Kasumi-1 (cell line): ENCODE measurements around the gene CFAP97.
"Not testable (repeated sequence)": the region's sequence is repeated elsewhere in the genome, so short reads cannot be mapped to it uniquely, and the experiment has no call there.

Source experiments
- DNase-seq, 2 experiments: peaks; one replicate each; lab custom pipeline; 2025; lab: John Stamatoyannopoulos, UW

The CFAP97 gene

DNA sequence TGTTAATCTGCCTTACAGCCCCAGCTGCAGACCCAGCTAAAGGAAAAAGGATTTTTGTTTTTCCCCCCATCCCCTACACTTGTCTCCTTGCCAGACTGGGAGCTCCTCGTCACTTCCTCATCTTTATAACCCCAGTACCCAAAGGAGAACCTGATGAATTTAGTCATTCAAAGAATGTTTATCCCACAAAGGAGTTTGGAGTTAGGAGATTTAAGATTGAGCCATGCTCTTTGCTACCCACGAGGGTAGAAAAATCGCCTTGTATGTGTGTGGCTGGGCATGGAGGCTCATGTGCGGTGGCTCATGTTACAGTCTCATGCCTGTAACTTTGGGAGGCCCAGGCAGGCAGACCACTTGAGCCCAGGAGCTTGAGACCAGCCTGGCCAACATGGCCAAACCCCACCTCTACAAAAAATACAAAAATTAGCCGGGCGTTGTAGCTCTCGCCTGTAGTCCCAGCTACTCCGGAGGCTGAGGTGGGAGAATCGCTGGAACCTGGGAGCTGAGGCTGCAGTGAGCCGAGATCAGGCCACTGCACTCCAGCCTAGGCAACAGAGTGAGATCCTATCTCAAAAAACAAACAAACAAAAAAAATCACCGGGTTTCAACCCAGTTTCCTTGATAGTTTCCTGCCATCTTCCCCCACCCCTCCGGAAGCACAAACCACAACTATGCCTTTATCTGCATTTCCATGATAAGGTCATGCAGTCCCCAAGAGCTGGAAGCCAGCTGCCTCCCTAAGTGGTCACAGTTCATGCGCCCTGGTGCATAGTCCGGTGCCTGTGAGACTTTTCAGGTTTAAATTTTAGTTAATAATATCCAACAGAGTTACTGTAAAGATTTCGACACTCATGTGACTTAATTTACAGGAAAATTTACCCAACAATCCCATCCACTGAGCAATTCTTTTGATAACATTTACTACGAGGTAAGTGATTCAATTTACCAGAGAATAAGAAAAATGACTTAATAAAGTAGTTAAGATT, 1.5 kb downstream of the CFAP97 start:
- peak; percentile 46 to 51 for DNase-seq

DNA sequence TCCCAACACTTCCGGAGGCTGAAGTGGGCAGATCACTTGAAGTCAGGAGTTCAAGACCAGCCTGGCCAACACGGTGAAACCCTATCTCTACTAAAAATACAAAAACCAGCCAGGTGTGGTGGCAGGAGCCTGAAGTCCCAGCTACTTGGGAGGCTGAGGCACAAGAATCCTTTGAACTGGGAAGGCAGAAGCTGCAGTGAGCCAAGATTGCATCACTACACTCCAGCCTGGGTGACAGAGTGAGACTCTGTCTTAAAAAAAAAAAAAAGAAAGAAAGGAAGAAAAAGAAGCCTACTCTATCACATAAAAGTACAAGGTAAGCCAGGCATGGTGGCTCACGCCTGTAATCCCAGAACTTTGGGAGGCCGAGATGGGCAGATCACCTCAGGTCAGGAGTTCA, 5.6 kb downstream of the CFAP97 start:
- not testable (repeated sequence) for DNase-seq

DNA sequence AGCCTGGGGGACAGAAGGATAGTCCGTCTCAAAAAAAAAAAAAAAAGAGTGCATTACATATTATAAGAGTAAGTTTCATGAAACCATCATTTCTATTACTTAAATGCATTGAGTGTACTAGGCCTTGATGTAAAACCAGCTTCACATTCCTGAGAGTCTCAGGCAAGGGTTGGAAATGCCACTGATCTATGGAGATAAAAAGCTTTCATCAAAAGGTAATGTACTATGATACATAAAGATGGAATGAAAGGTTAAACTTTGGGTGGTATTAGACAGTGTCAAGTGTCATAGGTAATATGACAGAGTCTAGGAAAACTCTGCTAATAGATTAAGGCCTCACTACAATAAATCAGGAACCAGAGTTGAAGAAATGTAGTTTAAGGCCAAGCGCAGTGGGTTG, 7.4 kb downstream of the CFAP97 start:
- no peak for DNase-seq

DNA sequence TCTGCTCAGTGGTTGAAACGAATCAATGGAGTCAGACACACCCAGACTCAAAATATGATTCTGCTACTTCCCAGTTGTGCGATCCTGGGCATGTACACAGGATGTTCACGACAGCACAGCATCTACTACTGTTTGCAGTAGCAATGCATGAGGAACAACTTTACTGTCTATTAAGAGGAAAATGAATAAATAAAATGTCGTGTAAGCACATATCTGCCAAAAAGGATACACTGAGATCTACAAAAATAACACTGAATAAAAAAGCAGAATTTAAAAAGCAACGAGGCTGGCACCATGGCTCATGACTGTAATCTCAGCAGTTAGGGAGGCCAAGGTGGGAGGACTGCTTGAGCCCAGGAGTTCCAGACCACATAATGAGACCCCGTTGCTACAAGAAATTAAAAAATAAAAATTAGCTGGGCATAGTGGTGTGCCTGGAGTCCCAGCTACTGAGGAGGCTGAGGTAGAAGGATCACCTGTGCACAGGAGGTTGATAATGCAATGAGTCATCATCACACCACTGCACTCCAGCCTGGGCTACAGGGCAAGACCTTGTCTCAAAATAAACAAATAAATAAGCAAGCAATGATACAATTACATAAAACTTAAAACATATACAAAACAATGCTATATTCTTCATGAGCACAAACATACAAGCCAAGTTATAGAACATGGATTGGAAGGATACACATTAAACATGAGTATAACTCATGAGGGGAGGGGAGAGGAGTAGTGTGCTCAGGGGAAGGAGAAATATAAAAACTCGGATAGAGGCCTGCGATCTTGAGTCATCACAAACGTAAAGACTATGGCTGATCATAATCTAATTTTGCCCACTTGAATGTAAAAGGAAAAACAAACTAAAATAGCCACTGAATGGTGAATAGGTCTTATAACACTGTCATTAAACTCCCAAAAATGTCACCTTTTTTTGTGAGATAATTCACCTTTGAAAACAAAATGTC, 8.6 kb downstream of the CFAP97 start:
- DNase-seq = no peak

DNA sequence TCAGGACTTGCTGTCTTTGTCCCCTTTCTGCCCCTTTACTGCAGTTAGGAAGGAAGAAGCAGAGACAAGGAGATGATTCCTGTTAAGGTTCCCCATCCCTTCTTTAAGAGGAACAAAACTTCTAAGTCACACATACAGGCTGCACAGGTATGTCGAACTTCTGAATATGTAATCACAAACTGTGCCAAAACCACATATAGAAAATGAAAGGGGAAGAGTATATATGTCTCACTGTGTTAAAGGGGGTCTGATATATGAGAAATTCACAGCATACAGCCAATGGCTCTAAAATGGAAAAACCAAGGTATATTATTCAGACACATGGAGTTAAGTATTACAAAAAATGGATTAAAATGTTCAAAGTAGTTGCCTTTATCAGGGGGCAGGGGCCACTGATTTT, 11.7 kb downstream of the CFAP97 start:
- no peak for DNase-seq

DNA sequence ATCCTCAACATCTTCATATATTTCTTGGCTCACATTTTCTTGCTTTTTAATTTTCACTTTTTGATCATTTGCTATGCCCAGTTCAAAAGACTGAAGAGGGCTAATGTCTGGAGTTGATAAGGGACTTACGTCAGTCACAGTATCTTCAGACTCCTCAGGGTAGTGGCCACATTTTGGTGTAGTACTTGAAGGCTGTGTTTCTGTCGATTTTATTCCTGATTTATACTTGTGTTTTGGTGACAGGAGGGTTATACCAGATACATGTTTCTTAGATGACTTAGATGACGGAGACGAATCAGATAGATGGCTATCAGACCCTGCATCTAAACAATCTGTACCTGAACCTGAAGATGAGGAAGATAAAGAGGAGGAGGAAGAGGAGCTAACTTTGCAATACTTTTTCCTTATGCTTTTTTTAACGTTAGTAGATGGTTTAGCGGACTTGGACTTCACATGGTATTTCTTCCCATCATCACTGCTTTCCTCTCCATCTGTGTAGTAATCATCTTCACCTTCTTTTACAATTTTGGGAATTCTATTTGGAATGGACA, 13.4 kb downstream of the CFAP97 start:
- no peak for DNase-seq

DNA sequence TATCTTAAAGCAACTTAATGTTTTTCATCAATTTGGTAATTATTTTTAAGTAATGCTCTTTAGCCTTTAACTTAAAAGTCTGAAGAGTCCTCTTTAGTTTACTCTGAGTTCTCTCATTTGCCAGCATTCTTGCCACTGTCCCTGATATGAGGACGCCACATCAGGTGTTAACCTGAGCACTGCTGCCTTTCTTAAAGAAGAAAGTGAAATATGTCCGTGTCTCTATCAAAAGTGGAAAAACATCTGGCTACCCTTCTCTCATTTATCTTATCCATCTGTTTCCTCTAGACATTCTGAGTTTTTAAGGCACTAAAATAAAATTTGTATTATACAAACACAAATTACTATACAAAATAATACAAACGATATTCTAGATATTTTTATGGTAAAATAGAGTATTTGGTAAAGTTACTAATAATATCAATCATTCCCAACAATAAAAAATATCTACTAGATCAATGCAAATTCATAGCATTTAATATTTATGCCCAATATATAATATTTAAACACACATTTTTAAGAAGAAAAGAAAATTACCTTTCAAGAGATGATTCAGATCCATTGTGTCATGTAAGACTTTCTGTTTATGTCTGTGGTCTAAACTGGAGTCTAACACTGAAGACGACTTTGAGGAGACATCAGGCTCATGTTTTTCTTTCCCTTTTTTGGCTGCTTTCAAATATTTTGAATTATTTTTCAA, 14.0 kb downstream of the CFAP97 start:
- no peak for DNase-seq

DNA sequence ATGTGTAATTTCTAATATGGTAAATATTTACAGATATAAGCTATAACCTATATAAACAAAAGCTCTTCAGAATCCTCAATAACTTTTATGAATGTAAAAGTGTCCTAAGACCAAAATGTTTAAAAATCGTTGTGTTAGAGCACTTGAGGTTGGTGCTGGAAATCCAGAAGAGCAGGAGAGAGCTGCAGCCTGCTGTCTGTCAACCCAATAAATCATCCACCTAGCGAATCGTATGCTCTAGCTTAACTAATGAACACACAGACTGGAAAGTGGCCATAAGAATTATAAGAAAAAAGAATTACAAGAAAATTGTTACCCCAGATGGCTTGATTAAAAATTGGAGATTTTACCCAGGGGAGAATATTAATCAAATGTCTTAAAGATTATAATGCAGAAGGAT, 17.0 kb downstream of the CFAP97 start:
- no peak for DNase-seq

DNA sequence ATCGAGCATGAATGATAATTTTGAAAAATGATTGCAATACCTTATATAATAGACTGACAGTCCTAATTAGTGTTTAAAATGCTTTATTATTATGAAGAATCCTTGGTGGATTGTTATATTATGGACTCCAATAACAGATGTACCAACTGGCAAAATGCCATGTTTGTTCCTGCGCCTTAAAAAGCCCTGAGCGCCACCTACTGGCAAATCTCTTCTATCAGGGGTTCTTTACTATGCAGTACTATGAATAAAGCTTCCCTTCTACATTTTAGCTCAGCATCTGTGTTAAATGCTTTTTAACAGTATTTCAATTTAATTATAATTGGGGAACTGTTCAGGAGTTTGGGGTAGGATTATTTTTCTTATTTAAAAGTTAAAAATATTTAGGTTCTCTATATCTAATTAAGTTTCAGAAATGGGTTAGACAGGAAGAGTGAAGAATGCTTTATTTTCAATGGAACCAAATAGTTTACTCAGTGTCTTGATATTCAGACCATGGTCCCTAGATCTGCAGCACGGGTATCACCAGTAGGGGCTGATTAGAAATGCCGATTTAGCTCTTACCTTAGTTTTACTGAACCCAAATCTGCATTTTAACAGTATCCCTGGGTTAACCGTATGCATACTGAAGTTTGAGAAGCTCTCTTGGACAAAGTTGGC, 20.0 kb downstream of the CFAP97 start:
- peak; percentile 89 to 97 for DNase-seq

DNA sequence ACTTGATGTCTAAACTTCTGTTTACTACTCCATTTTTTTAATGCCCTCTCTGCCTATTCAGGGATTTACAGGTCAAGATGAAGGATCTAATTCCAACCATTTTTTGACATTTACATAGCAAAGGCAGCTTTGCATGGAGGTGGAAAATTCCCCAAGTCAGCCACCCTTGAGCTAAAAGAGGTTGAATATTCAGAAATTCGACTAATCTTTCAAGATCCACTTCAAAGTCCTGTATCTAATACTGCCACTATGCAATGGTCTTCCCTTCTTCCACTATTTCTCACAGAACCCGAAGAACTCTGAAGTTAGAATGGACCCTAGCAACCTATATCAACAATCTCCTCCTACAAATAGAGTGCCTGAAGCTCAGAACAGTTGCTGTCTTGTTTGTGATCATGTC, 21.6 kb downstream of the CFAP97 start:
- no peak for DNase-seq

DNA sequence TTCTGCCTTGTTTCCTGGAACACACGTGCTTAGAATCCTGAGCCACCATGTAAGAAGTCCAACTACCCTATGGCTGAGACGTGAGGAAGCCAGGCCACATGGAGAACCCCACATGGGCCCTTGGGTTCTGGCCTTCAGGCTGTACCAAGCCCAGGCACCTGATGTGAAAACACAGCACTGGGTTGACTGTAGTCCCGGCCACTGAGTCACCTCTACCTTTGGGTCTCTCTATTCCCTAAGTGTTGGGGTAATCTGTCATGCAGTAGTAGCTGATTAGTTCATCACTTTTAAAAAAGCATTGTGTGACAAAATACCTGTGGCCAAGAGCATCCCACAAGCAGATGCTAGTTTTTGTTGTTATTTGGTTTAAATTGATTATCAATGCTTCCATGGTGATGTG, 24.3 kb downstream of the CFAP97 start:
- no peak for DNase-seq

DNA sequence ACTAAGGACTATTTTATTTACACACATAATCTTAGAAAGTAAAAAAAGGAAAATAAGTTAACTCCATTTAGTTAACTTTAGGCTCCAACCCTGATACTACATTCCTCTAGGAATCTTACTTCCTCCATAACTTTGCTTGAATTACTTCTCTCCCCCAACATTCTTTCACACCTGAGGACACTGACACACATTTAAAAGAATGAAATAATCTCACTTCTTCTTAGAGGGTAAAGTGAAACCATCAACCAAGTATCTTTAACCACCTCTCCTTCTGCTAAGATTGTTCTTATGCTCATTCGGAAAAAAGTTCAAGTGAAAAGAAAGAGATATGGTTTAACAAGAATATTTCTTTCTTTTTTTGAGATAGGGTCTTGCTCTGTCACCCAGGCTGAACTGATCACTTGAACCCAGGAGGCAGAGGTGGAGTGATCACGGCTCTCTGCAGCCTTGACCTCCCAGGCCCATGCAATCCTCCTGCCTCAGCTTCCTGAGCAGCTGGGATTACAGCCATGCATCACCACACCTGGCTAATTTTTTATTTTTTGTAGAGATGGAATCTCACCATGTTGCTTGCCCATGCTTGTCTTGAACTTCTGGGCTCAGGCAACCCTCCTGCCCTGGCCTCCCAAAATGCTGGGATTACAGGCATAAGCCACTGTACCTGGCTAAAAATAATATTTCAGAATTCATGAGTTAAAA, 32.3 kb downstream of the CFAP97 start:
- DNase-seq = no peak

DNA sequence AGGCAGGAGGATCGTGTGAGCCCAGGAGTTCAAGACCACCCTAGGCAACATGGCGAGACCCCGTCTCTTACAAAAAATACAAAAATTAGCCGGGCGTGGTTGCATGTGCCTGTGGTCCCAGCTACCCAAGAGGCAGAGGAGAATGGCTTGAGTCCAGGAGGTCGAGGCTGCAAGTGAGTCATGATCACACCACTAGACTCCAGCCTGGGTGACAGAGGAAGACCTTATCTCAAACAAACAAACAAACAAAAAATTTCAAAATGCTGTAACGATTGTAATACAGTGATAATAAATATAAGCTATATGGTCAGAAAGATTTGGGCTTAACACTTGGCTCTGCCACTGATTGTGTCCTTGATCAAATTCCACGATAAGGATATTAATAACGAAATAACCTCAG, 36.6 kb downstream of the CFAP97 start:
- no peak for DNase-seq

DNA sequence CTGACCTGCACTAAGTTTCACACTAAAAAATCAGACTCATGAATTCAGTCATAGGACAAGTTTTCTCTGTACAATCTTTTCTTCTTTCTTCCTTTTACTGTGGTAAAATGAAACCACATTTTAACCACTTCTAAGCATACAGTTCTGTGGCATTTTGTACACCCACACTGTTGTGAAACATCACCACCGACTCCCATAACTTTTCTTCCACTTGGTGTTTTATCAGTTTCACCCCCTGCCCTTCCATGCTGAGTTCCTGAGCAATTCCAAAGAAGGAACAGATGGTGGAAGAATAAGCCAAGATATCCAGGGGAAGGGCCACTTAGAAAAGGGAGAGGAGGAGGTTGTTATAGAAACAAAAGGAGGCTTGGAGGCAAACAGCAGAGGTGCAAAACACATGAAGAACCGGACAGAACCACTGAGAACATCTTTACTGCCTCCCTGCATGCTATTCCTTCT, 38.2 kb downstream of the CFAP97 start:
- DNase-seq = peak; percentile 5 to 14

DNA sequence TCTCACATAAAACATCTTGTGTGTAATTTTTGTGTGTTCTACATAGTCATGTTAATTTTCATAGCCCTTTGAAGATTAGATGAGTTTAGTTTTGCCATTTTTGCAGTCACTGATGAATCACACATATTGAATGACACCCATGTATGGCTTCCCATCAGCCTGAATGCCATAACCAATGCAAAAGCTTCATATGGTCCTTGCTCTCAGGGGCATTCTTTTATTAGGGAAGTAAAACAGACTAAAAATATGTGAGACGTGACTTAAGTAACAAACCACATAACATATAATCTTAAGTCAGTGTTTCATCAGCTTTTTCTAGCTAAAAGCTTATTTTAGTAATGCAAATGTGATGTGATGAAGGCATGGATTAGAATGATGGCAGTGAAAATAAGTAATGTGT, 52.5 kb downstream of the CFAP97 start:
- no peak for DNase-seq

DNA sequence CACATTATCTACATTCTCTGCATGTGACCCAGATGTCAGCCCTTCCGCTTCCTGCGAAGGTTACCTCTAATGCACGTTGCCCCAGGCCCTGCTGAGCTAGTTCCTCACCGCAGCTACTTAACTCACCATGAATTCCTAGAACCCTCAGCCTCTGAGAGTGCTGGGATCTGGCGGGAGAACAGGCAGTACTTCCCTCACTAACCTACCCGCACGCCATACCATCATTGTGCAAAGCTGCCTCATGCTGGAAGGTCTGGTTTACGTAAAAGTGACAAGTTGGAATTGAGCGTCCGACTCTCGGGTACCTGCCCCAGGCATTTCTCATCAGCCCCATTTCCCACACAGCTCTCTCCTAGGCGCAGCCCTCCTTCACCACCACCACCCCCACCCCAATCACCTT, 54.4 kb downstream of the CFAP97 start:
- no peak for DNase-seq

DNA sequence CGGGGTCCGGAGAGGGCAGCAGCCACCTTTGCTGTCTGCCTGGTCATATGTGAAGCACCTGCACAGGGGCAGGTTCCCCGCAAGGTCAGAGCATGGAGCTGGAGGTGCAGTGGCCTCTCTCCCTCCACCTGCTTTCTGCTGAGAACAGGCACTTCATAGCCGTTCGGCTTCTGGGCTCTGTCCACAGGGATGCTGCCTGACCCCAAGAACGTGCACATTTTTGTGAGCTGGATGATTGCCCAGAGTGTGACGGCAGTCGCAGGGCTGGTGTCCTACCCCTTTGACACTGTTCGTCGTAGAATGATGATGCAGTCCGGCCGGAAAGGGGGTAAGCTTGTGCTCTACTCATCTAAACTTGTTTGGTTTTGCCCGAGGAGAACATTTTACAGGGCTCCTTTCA, 58.2 kb downstream of the CFAP97 start:
- no peak for DNase-seq

DNA sequence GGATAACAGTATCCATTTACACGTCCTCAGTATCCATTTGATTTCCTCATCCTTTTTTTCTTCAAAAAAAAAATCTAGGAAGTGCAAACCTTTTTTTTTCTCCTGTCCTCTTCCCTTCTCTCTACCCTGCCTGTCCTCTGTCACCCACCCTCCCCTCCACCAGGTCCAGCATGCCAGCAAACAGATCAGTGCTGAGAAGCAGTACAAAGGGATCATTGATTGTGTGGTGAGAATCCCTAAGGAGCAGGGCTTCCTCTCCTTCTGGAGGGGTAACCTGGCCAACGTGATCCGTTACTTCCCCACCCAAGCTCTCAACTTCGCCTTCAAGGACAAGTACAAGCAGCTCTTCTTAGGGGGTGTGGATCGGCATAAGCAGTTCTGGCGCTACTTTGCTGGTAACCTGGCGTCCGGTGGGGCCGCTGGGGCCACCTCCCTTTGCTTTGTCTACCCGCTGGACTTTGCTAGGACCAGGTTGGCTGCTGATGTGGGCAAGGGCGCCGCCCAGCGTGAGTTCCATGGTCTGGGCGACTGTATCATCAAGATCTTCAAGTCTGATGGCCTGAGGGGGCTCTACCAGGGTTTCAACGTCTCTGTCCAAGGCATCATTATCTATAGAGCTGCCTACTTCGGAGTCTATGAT, 59.1 kb downstream of the CFAP97 start:
- no peak for DNase-seq

DNA sequence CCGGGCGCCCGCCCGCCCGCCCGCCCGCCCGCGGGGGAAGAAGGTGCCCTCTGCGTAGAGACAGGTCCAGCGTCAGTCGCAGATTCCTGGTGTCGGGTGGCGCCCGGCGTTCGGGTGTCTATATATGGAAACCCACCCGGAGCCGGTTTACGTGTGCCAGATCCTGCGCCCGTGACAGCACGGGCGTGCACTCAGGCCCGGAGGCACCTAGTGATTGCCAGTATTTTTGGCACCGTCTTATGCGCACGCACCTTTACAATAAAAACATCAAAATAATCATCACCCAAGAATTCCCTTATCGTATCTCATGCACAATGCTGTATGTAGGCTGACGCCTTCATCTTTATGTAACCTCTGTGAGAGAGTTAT, 60.2 kb downstream of the CFAP97 start:
- DNase-seq = peak; percentile 26 to 42
